Endodermal cell (in vitro differentiated cells): Measurements from ENCODE around the gene DPP10. TPM values are rescaled to one million over a fixed set of nuclear protein-coding genes. Genes with fewer than 3 reads are reported as not detected.
A peak's percentile ranks its signal among the peaks of the same experiment; 100 is the strongest.

Source experiments
- DNase-seq: peaks from one replicate; pipeline ENCODE4 v3.0.0-alpha.2; 2017
- H3K27ac ChIP-seq: 2 replicates; pipeline ENCODE4 v1.5.1; 2013; ENCODE audit warnings: mild to moderate bottlenecking, low read depth, low read length, moderate library complexity
- H3K27me3 ChIP-seq: 2 replicates; pipeline ENCODE4 v1.6.1; 2013; ENCODE audit warnings: mild to moderate bottlenecking, low read length, moderate library complexity; ENCODE audit not compliant: insufficient read depth, control insufficient read depth, poor library complexity, severe bottlenecking
- H3K36me3 ChIP-seq: 2 replicates; pipeline ENCODE4 v1.7.0; 2013; ENCODE audit warnings: mild to moderate bottlenecking, low read length, moderate library complexity; ENCODE audit not compliant: control insufficient read depth, insufficient read depth
- H3K4me1 ChIP-seq: one replicate; pipeline ENCODE4 v1.7.0; 2013; ENCODE audit warnings: low read length; ENCODE audit not compliant: control insufficient read depth, insufficient read depth
- H3K4me3 ChIP-seq: 2 replicates; pipeline ENCODE4 v1.5.1; 2013; ENCODE audit warnings: mild to moderate bottlenecking, low read length, moderate library complexity
- H3K9ac ChIP-seq: 2 replicates; pipeline ENCODE4 v1.6.1; 2013; ENCODE audit warnings: mild to moderate bottlenecking, low read length, moderate library complexity; ENCODE audit not compliant: poor library complexity, severe bottlenecking; ENCODE audit errors: extremely low read depth
- H3K9me3 ChIP-seq: 2 replicates; pipeline ENCODE4 v1.6.1; 2013; ENCODE audit warnings: mild to moderate bottlenecking, low read length, moderate library complexity; ENCODE audit not compliant: control insufficient read depth
- H3K27ac Mint-ChIP-seq: 2 replicates; pipeline ENCODE4 v1.8.0; 2020; ENCODE audit warnings: mixed read lengths
- H3K27me3 Mint-ChIP-seq: 2 replicates; pipeline ENCODE4 v1.8.0; 2021; ENCODE audit warnings: mild to moderate bottlenecking, mixed read lengths; ENCODE audit not compliant: insufficient read depth
- H3K36me3 Mint-ChIP-seq: 2 replicates; pipeline ENCODE4 v1.8.0; 2020; ENCODE audit warnings: low read depth, mixed read lengths
- H3K4me1 Mint-ChIP-seq: 2 replicates; pipeline ENCODE4 v1.8.0; 2020; ENCODE audit warnings: mixed read lengths
- H3K4me3 Mint-ChIP-seq: 2 replicates; pipeline ENCODE4 v1.8.0; 2020; ENCODE audit warnings: mild to moderate bottlenecking, moderate library complexity, mixed read lengths
- H3K9me3 Mint-ChIP-seq: 2 replicates; pipeline ENCODE4 v1.8.0; 2020; ENCODE audit warnings: mild to moderate bottlenecking, mixed read lengths
- WGBS, 2 experiments: methylation state at CpG; one replicate each; pipeline versions ENCODE4 v1.1.5 to v1.1.7; 2013; ENCODE audit warnings: missing lambda C conversion rate in 2 of 2, mixed read lengths in 1 of 2; ENCODE audit not compliant: insufficient coverage in 1 of 2, insufficient read length in 1 of 2; 5-methylcytosine and 5-hydroxymethylcytosine counted together
- total RNA-seq, 2 donors: library from RNA; stranded (reverse); fragmentation: NEBNext Ultra II Directional in 1 of 2; extraction: Animal tissue kit (Norgen Biotek cat#: 25700) in 1 of 2; gene quantifications; 2 replicates in 1 of 2; 3 replicates in 1 of 2; pipeline ENCODE4 v1.2.1, GENCODE V29; 2021
- TF ChIP-seq, protein P1 (sequence below): fragments of 200-600 bp; sonication (generic); conservative IDR thresholded peaks from 2 replicates; pipeline ENCODE4 v1.5.0; 2021; ENCODE audit warnings: antibody characterized with exemption, mild to moderate bottlenecking

The DPP10 gene
- total RNA-seq, 2 donors from 2014 or later, result 8.2 to 19.2 TPM

- H3K4me3 Mint-ChIP-seq, result no peak overlapping the region
- no peak overlapping the region for H3K9ac ChIP-seq
- peaks cover 2% of the 10 kb centered on the region for H3K9me3 Mint-ChIP-seq
- TF ChIP-seq, protein P1, sequence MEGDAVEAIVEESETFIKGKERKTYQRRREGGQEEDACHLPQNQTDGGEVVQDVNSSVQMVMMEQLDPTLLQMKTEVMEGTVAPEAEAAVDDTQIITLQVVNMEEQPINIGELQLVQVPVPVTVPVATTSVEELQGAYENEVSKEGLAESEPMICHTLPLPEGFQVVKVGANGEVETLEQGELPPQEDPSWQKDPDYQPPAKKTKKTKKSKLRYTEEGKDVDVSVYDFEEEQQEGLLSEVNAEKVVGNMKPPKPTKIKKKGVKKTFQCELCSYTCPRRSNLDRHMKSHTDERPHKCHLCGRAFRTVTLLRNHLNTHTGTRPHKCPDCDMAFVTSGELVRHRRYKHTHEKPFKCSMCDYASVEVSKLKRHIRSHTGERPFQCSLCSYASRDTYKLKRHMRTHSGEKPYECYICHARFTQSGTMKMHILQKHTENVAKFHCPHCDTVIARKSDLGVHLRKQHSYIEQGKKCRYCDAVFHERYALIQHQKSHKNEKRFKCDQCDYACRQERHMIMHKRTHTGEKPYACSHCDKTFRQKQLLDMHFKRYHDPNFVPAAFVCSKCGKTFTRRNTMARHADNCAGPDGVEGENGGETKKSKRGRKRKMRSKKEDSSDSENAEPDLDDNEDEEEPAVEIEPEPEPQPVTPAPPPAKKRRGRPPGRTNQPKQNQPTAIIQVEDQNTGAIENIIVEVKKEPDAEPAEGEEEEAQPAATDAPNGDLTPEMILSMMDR, result no peak
- no peak overlapping the region for H3K27ac ChIP-seq
- no peaks in the 10 kb centered on the region for H3K36me3 ChIP-seq
- H3K4me1 Mint-ChIP-seq, result no peaks in the 10 kb centered on the region
- H3K9me3 ChIP-seq, result no peaks in the 10 kb centered on the region
- H3K27ac Mint-ChIP-seq, result no peak overlapping the region
- no peaks in the 10 kb centered on the region for H3K27me3 Mint-ChIP-seq
- H3K4me3 ChIP-seq, result no peak overlapping the region
- 100% methylated on average over 2 of the region's 2 CpGs; no CpG with 5 or more reads in 1 of the 2 experiments for WGBS, 2 experiments
- no peaks in the 10 kb centered on the region for H3K4me1 ChIP-seq
- no peaks in the 10 kb centered on the region for H3K36me3 Mint-ChIP-seq
- no peak for DNase-seq
- no peaks in the 10 kb centered on the region for H3K27me3 ChIP-seq
Observed at GRCh38 chr2:115075800-115076199, 633.4 kb downstream of the DPP10 start.

GRCh38 chr2:115077626-115078025 is 635.2 kb downstream of the DPP10 start:
- no peak for DNase-seq

DNA sequence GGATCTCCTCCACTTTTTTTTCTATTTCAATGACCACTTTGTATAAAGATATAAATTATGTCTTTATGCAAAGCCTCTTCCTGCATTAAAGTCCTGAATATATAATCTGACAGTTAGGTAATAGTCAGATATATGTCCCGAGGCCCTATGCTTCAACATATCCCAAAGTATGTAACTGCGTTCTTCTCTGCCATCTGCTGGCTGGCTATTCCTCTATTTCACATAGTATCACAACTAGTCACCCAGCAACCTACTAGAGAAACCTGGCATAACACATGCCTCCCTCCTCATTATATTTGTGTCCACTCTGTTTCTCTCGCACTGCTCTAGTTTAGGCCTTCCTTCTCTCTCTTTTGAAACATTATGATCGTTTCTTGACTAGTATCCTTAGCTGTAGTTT is 640.8 kb downstream of the DPP10 start:
- DNase-seq, result peak; percentile 48
- H3K4me1 ChIP-seq, result peaks cover 4% of the 10 kb centered on the region
- no peaks in the 10 kb centered on the region for H3K4me1 Mint-ChIP-seq
- no peak overlapping the region for H3K27ac Mint-ChIP-seq
- H3K36me3 Mint-ChIP-seq, result peaks cover 2% of the 10 kb centered on the region
- H3K27me3 ChIP-seq, result no peaks in the 10 kb centered on the region
- H3K4me3 Mint-ChIP-seq, result no peak overlapping the region
- no peaks in the 10 kb centered on the region for H3K27me3 Mint-ChIP-seq
- peaks cover 29% of the 10 kb centered on the region for H3K9me3 Mint-ChIP-seq
- TF ChIP-seq, protein P1, result peak; percentile 59
- no peak overlapping the region for H3K9ac ChIP-seq
- H3K27ac ChIP-seq, result no peak overlapping the region
- H3K9me3 ChIP-seq, result peaks cover 25% of the 10 kb centered on the region
- H3K36me3 ChIP-seq, result no peaks in the 10 kb centered on the region
- WGBS, 2 experiments, result 83 to 86% methylated on average over 3 to 4 of the region's 4 CpGs
- no peak overlapping the region for H3K4me3 ChIP-seq

More at GRCh38 chr2:115077626-115078025, 635.2 kb downstream of the DPP10 start:
- no peaks in the 10 kb centered on the region for H3K4me1 ChIP-seq
- H3K9me3 ChIP-seq, result no peaks in the 10 kb centered on the region
- H3K27me3 Mint-ChIP-seq, result no peaks in the 10 kb centered on the region
- H3K36me3 Mint-ChIP-seq, result no peaks in the 10 kb centered on the region
- H3K27me3 ChIP-seq, result no peaks in the 10 kb centered on the region
- no peak overlapping the region for H3K4me3 ChIP-seq
- no peaks in the 10 kb centered on the region for H3K36me3 ChIP-seq
- TF ChIP-seq, protein P1, result no peak
- no peak overlapping the region for H3K27ac ChIP-seq
- H3K9ac ChIP-seq, result no peak overlapping the region
- no peak overlapping the region for H3K27ac Mint-ChIP-seq
- 67 to 86% methylated on average over 1 of the region's 1 CpG for WGBS, 2 experiments
- peaks cover 2% of the 10 kb centered on the region for H3K9me3 Mint-ChIP-seq
- no peak overlapping the region for H3K4me3 Mint-ChIP-seq
- no peaks in the 10 kb centered on the region for H3K4me1 Mint-ChIP-seq
